ENCODE results near the gene KRTAP6-3. TPM values are rescaled to one million over a fixed set of nuclear protein-coding genes. Genes with fewer than 3 reads are reported as not detected.

KRTAP6-3 gene
- polyA plus RNA-seq, 1 experiment, result not detected

GRCh38 chr21:30620080-30620479 is 27.8 kb downstream of the KRTAP6-3 start:
- ChIA-PET CTCF (no interaction called here), POLR2A (no interaction called here)
- no peak overlapping the region for H3K27ac ChIP-seq (ENCODE audit: low read depth, low read length)
- no peak for TF ChIP-seq CTCF (IDR thresholded peaks at IDR 0.05; ENCODE audit: low read depth, low read length)
- H3K4me3 ChIP-seq (ENCODE audit: low read depth, low read length), result no peak overlapping the region
- peaks cover 26% of the 10 kb centered on the region for H3K9me3 ChIP-seq (ENCODE audit: control insufficient read depth, insufficient read depth, low read length)
- DNase-seq (ENCODE audit: low read depth, low spot score), result no peak
- H3K27me3 ChIP-seq (ENCODE audit: control insufficient read depth, insufficient read depth, low read length), result no peaks in the 10 kb centered on the region

GRCh38 chr21:30620522-30620921 is 28.3 kb downstream of the KRTAP6-3 start, which contains the start of gene KRTAP20-4:
Gene KRTAP20-4 (plus strand): TSS chr21:30620627.
- Histone ChIP-seq H3K27me3 (ENCODE audit: control insufficient read depth, insufficient read depth, low read length) (no peaks in the 10 kb centered on the region), H3K27ac (ENCODE audit: low read depth, low read length) (no peak within 1 kb of the TSS), H3K9me3 (ENCODE audit: control insufficient read depth, insufficient read depth, low read length) (peaks cover 30% of the 10 kb centered on the region), H3K4me3 (ENCODE audit: low read depth, low read length) (no peak within 1 kb of the TSS)
- no peak for TF ChIP-seq CTCF (IDR thresholded peaks at IDR 0.05; ENCODE audit: low read depth, low read length)
- no peak for DNase-seq (ENCODE audit: low read depth, low spot score)
- ChIA-PET POLR2A (no interaction called here), CTCF (no interaction called here)

GRCh38 chr21:30623362-30623761 is 31.1 kb downstream of the KRTAP6-3 start:
- no peak for TF ChIP-seq CTCF (IDR thresholded peaks at IDR 0.05; ENCODE audit: low read depth, low read length)
- DNase-seq (ENCODE audit: low read depth, low spot score), result no peak
- CTCF ChIA-PET, result no interaction called here
- H3K9me3 ChIP-seq (ENCODE audit: control insufficient read depth, insufficient read depth, low read length), result peaks cover 37% of the 10 kb centered on the region
- POLR2A ChIA-PET, result no interaction called here
- H3K27me3 ChIP-seq (ENCODE audit: control insufficient read depth, insufficient read depth, low read length), result no peaks in the 10 kb centered on the region
- H3K4me3 ChIP-seq (ENCODE audit: low read depth, low read length), result no peak overlapping the region
- no peak overlapping the region for H3K27ac ChIP-seq (ENCODE audit: low read depth, low read length)

GRCh38 chr21:30625449-30626165 is 33.4 kb downstream of the KRTAP6-3 start:
- no peak for DNase-seq (ENCODE audit: low read depth, low spot score)
- Histone ChIP-seq H3K4me3 (ENCODE audit: low read depth, low read length) (no peak overlapping the region), H3K27ac (ENCODE audit: low read depth, low read length) (no peak overlapping the region), H3K27me3 (ENCODE audit: control insufficient read depth, insufficient read depth, low read length) (no peaks in the 10 kb centered on the region), H3K9me3 (ENCODE audit: control insufficient read depth, insufficient read depth, low read length) (peaks cover 39% of the 10 kb centered on the region)
- CTCF ChIA-PET, result no interaction called here
- POLR2A ChIA-PET, result no interaction called here
- no peak for TF ChIP-seq CTCF (IDR thresholded peaks at IDR 0.05; ENCODE audit: low read depth, low read length)

GRCh38 chr21:30628109-30628508 is 35.9 kb downstream of the KRTAP6-3 start:
- Histone ChIP-seq H3K27me3 (ENCODE audit: control insufficient read depth, insufficient read depth, low read length) (no peaks in the 10 kb centered on the region), H3K27ac (ENCODE audit: low read depth, low read length) (no peak overlapping the region), H3K4me3 (ENCODE audit: low read depth, low read length) (no peak overlapping the region), H3K9me3 (ENCODE audit: control insufficient read depth, insufficient read depth, low read length) (peaks cover 34% of the 10 kb centered on the region)
- DNase-seq (ENCODE audit: low read depth, low spot score), result no peak
- ChIA-PET CTCF (no interaction called here), POLR2A (no interaction called here)
- TF ChIP-seq CTCF (IDR thresholded peaks at IDR 0.05; ENCODE audit: low read depth, low read length), result no peak
